HG03196 (cell line): Measurements from ENCODE around the gene TMEM72.

Experiments
- ATAC-seq: cut with Tn5 transposase; IDR thresholded peaks from one replicate; pipeline ENCODE4 v1.9.1; 2021; ENCODE audit not compliant: unreplicated experiment

Gene TMEM72

DNA sequence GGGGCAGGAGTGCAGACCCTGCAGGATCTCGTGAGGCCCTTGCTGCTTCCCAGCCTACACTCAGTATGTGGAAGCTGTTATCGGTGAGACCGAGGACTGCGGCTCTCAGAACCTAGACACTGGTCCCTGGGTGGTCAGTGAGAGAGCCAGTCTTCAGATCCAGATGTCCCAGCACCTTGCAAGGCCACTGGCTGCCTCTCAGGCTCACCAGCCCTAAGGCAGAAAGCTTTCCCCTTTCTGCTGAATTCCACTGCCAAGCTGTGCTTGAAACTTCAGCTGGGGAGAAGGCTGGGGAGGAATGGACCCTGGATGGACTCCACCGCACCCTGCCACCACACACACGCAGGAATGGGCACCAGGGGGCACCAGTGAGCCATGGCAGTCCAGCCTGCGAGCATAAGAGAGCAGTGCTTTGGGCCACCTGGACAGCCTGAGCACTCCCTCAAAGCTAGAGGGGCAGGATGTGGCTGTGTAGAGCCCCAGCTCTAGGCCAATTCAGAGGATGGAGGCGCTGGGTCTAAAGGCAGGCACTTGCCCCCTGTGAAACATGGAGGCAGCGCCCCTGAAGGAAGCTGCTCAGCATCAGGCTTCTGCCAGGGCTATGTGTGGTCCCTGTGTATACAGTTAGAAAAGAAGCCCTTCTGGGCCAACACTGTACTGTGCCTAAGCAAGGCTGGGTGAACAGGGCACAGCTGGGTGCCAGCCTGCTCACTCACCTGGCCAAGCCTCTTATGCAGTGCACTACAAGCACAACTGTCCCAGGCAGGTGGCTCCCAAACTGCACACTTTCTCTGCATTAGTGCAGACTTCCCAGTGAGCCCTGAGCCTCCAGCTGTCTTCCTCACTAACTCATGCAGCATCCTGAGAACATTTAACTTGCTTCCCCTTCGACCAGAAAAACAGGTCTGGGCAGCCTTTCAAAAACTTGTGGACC is 21.6 kb downstream of the TMEM72 start:
- ATAC-seq = peak; percentile 90

DNA sequence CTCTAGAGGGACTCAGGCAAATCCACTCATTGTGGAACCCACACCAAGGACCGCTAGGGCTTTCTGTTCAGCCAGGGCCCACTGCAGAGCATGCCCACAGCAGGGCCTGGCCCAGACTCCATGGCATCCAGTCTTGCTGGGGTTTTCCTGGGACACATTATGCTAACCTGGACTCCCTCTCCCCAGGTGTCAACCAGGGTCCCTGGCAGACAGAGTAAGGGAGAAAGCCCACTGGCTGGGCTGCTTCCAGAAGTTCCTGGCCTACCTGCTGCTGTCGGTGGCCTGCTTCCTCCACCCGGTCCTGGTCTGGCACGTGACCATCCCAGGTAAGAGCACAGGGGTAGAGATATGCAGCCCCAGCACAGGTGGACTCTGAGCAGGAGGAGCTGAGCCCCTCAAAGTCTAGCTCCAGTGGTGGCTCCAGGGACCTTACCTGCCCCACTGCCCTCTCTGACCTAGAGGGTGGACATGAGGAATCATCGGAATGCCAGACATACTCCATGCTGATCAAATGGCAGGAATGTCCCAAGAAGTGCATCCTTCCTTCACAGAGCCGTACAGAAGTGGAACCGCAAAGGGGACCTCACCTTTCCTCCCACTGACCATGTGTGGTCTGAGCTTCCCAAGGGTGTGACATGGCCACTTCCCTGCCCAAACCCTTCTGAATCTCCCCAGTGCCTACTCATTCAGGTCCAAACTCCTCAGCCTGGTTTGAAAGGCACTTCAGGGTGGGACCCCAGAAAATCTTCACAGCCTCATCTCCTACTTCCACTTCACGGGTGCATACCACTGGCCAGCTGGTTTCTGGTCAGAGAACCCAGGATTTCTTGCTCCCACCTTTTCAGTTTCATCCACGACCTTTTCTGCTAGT is 22.5 kb downstream of the TMEM72 start:
- no peak for ATAC-seq

DNA sequence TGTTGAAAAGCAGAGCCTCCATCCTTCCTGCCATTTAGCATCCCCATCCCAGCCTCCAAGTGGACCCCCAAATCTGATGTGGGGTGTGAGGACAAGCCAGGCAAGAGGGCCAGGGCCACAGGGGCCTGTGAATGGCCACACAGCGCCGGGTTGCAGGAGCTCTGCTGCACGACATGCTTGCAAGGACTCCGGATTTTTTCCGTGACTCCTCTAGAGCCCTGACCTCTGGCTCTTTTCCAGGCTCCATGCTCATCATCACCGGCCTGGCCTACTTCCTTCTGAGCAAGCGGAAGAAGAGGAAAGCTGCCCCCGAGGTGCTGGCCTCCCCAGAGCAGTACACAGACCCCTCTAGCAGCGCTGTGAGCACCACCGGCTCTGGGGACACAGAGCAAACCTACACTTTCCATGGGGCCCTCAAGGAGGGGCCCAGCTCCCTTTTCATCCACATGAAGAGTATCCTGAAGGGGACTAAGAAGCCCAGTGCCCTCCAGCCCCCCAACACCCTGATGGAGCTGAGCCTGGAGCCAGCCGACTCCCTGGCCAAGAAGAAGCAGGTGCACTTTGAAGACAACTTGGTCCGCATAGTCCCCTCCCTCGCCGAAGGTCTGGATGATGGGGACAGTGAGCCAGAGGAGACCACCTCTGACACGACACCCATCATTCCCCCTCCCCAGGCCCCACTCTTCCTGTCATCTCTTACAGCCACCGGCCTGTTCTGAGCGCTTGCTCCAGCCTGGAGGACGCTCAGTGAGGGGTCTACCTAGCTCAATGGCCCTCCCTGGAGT is 23.5 kb downstream of the TMEM72 start:
- ATAC-seq = no peak

DNA sequence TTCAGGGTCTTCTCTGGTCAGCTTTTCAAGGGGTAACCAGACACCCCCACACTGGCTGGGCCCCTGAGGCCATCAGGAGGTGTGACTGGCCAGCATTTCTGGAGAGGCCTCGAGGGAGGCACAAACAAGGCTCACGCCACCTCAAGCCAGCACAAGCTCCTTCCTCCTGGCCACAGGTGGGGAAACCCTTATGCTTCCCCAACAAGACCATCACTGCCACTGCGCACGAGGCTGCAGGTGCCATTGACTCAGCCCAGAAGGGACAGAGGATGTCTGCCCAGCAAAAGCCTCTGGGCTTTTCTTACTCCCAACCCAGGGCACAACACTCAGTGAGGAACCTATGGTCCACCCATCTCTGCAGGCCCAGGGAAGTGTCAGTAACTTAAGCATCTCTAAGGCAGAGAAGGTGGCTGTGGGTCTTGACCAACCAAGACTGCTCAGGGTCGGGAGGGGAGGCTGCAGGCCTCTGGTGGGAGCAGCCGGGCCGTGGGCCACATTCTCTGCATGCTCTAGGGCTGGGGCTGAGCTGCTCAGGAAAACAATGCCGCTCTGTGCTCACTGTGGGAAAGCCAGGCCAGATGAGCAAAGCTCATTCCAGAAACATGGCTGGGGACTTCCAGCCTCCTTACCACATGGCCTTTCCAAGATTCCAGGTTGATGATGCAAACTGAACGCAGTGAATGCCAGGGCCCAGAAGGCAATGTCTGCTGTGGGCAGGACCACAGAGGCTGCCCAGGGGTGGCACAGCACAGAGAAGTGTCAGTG is 24.2 kb downstream of the TMEM72 start:
- no peak for ATAC-seq

DNA sequence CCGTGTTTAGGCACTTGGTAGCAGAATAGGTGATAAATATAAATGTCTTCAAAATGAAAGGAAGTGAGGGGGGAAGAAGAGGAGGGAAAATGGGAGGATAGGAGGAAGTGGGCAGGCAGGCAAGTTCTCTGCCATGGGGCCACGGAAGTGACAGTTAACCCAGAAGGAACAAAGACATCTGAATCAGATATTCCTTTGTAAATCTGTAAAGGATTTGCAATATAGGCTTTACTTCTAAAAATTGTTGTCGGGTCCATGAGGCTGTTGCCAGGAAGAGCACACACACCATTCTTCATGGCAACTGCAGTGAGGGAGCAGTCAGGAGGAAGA is 24.8 kb downstream of the TMEM72 start:
- ATAC-seq = no peak

DNA sequence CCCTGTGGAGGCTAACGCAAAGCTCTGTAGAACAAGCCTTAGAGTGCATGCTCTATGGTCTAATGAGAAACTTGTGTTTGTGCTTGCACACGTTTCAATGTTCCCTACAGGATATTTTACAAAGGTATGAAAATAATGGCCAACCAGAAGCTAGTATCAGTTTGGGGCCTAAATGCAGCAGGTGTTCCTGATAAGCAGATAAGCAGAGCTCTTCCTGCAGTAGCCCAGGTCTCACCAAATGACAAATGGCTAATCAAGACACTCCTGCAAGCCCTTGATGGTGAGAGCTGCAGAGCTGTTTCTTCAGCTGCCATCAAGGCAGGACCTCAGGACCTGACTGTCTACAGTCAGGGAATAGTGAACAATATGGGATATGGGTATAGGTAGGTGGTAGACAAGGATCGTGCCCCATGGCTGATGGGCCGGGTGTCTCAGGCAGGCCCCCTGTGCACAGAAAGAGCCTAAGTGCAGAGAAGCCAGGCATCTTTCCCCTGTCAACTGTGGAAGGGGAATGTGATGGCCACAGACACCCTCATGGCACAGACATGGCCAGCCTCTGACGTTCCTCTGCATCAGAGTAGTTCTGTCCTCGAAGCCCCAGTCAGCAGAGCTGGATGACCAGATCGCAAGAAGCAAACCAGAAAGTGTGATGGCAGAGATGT is 25.3 kb downstream of the TMEM72 start:
- no peak for ATAC-seq

DNA sequence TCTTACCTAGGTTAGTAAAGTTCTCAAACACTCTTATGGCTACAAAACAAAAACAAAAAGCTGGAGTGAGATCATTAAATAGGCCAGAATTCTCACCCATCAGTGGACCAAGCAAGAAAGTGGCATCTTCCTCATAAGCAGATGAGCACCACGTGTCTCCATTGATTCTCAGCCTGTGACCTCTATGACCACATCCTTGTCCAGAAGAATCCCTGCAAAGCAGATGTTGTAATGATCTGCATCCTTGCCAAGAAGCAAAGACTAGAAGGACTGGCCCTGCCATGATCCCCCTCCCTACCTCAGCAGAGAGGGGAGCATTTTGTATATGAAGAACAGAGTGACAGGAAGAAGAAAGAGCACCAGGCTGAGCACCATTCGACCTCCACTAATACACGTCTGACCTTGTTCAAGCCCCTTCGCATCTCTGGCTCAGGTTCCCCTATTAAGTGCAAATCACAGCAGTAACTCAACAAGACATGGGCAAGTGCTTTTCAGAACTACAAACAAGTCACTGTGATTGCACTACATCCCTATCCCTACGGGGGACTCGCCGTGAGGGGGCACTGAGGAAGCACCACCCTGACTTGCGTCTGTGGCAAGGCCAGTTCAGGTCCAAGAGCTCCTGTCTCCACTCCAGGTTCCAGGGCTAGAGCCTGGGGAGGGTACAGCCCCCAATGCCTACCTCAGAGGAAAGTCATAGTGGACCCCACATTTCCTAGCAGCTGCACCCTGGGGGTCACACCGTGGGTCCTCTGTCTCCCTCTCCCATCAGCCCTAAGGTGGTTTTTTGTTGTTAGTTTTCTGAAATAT is 26.3 kb downstream of the TMEM72 start:
- ATAC-seq = no peak

DNA sequence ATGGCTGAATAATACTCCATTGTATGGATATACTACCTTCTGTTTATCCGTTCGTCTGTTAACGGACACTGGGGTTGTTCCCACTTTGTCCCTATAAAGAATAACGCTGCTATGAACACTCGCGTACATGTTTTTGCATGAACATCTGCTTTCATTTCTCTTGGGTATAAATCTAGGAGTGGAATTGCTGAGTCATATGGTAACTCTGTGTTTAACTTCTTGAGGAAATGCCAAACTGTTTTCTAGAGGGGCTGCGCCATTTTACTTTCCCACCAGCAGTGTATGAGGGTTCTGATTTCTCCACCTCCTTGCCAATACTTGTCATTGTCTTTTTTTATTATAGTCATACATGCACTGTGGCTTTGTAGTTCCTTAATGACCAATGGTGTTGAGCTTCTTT is 27.8 kb downstream of the TMEM72 start:
- no peak for ATAC-seq

DNA sequence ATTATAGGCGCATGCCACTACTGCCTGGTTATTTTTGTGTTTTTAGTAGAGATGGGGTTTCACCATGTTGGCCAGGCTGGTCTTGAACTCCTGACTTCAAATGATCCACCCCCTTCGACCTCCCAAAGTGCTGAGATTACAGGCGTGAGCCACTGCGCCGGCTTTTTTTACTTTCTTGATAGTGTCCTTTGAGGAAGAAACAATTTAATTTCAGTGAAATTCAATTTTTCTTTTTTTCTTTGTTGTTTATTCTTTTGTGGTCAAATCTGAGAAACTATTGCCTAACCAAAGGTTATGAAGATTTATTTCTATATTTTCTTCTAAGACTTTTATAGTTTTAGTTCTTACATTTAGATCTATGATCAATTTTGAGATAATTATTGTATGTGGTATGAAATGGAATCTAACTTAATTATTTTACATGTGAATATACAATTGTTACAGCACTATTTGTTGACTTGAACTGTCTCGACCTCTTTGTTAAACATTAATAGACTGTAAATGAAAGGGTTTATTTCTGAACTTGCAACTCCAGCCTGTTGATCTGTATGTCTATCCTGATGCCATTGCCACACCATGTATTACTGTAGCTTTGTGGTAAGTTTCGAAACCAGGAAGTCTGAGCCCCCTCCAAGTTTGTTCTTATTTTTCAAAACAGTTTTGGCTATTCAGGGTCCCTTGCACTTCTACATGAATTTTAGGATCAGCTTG is 28.7 kb downstream of the TMEM72 start:
- ATAC-seq = no peak

DNA sequence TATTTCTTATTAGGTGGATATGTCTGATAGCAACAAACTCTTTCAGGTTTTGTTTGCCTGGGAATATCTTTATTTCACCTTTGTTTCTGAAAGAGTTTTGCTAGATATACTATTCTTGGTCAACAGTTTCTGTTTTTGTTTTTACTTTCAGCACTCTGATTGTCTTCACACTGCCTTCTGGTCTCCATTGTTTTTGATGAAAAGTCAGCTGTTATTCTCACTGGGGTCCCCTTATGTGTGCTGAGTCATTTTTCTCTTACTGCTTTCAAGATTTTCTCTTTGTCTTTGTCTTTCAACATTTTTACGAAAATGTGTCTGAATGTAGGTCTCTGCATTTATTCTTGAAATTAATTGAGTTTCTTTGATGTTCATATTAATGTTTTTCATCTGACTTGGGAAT is 33.2 kb downstream of the TMEM72 start:
- ATAC-seq = no peak

DNA sequence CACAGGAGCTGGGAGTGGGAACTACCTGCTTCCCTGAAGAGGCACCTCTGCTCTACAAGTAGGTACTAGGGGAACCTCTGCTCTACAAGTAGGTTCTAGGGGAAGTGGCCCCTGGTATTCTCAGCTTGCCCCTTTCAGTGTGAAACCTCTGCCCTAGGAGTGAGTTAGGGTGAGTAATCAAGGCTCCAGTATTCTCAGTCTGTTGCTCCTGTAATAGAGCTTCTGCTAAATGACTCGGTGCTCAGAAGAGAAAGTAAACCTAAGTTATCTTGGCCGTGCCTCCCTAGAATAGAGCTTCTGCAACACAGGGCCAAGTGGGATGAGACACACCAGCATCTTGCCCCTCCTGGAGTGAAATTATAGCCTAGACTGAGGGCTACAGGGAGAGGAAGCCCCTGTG is 35.1 kb downstream of the TMEM72 start:
- ATAC-seq = peak; percentile 50

DNA sequence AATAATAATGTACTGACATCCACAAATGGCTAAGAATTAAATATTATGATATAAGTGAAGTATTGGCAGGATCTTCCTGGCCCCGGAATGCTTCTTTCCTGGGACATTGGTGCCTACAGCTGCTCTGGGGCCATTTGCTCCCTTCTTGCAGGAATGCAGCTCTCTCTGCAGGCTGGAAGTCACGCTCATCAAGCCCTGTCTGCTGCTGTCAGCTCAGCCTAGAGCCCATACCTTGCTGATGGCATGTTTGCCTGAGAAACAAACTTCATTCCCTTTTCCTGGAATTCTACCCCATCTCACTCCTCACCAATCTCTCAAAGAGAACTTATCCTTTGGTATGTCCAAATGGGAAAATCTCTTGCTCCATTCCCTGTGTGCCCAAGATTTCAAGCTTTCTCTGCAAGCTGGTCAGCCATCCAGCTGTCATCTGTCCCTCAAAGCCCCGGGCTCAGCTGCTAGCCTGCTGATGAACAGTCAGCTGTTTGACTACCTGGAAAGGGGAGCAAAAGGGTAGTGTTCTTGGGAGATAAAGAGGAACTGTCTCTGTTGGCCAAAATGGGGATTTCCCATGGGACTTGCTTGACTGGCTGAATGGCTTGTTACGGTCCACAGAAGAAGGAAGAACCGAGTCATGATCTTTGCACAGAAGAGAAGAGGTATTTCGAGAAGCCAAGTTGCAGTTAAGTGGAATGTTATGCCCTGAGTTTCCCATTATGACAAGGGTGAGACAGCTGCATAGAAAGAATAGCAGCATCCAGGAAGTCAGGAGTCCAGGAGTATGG is 36.4 kb downstream of the TMEM72 start:
- peak; percentile 37 for ATAC-seq

DNA sequence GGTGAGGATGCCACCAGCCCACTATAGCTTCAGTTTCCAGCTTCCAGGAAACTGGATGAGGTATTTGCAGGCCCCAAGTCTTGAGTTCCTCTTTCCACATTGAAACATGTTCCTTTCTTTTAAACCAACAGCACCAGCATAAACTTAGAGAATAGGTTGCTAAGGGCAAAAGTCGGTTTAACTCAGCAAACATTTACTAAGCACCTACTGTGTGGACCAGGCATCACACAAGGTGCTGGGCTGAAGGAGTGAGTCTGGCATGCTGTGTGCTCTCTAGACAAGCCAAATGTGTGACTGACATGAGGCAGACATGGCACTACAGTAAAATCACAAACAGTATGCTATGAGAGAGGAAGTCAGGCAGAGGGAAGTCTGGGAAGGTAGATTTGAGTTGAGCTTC is 37.5 kb downstream of the TMEM72 start:
- ATAC-seq = no peak

DNA sequence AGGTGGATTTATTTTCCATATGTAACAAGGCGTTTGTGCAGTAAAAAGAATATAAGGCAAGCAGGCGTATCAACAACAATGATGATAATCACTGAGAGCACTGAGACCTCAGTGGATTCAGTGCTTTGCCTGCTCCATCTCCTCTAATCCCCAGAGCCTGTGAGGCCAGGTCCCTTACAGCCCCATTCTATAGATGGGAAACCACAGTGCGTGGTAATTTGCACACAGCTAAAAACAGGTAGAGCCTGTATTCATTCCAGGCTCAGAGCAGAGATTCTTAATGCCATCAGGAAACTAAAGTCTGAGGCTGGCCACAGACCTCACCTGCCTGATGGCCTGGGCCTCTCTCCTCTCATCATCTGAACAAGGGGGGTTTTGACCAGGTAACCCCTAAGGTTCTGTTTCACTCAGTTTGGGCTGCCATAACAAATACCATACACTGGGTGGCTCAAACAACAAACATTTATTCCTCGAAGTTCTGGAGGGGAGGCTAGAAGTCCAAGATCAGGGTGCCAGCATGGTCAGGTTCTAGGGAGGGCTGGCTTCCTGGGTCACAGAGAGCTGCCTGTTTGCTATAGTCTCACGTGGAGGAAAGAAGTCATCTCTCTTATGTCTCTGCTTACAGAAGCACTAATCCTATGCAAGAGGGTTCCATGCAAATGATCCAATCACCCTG is 38.1 kb downstream of the TMEM72 start:
- no peak for ATAC-seq

DNA sequence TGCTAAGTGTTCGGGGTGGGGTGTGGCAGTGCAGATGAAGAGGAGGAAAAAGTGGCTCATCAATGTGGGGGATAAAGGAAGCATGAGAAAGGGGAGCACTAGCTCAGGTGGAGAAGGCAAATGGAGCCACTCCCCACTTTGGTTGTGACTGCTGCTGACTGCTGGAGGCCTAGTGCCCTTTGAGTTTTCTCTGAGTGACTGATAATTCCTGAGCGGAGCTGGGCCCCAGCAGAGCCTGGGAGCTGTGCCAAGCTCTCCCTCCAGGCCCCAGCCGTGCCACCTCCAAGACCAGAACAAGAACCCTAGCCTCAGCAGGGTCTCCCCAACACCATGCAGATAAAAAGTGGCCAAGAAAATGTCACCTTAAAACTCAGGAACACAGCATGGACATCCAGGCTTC is 38.8 kb downstream of the TMEM72 start:
- no peak for ATAC-seq

DNA sequence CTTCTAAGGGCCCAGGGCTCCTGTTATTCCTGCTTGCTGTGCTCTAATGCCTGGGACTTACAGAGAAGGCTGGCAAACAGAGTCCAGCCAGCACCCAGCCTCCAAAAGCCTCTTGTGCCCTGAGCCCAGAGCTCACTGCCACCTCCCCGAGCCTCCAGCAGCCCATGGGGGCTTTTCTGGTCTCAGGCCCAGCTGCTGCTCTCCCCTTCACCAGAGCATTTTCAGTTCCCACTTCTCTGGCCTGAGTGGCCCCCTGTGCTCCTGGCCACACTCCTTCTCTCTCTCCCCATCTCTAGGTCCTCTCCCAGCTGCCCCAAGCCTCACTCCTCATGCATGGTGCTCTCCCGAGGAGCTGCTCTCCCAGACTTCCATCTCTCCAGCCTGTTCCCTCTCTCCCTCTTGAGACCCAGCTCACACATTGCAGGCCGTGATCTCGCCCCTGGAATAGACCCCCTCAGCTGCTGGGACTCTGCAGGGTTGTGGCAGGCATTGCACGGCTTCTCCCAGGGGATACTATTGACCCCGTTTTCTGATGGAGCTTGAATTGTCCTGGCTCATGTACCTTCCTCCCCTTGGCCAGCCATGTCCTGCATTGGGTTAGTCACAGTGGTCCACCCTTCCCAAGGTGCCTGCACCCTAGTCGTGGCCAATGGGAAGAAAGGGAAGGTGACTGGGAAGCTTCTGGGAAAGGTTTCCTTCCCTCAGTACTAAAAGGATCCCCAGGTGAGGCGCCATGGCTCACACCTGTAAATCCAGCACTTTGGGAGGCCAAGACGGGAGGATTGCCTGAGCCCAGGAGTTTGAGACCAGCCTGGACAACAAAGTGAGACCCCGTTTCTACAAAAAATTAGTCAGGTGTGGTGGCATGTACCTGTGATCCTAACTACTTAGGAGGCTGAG is 39.4 kb downstream of the TMEM72 start:
- ATAC-seq = no peak
